Measurements from ENCODE around the gene CD6.
"Not testable (repeated sequence)": the region's sequence is repeated elsewhere in the genome, so short reads cannot be mapped to it uniquely, and the experiment has no call there.

The CD6 gene

GRCh38 chr11:60954421-60954820 lies 17.1 kb upstream of the CD6 start:
- DNase-seq = peak in 1 of 2 experiments; percentile 13

- no peak for DNase-seq
Measured at GRCh38 chr11:60955571-60955970, 15.9 kb upstream of the CD6 start.

- DNase-seq = no peak
Measured at GRCh38 chr11:60957188-60957587, 14.3 kb upstream of the CD6 start.

GRCh38 chr11:60959431-60959830 lies 12.0 kb upstream of the CD6 start:
- DNase-seq = no peak

- DNase-seq = no peak
Measured at GRCh38 chr11:60960405-60960804, 11.1 kb upstream of the CD6 start.

GRCh38 chr11:60964801-60965200 lies 6.7 kb upstream of the CD6 start:
- DNase-seq = no peak

GRCh38 chr11:60966890-60967289 lies 4.6 kb upstream of the CD6 start:
- DNase-seq = no peak

GRCh38 chr11:60968223-60968622 lies 3.3 kb upstream of the CD6 start:
- DNase-seq = no peak

GRCh38 chr11:60970369-60970774 lies 1.1 kb upstream of the CD6 start:
- DNase-seq = peak; percentile 64 to 71

- no peak for DNase-seq
Measured at GRCh38 chr11:60970890-60971289, 590 bp upstream of the CD6 start.

GRCh38 chr11:60972182-60973030 lies 926 bp downstream of the CD6 start:
- DNase-seq = no peak

- no peak for DNase-seq
Measured at GRCh38 chr11:60973699-60974098, 2.2 kb downstream of the CD6 start.

GRCh38 chr11:60974316-60974715 lies 2.8 kb downstream of the CD6 start:
- not testable (repeated sequence) for DNase-seq

- no peak for DNase-seq
Measured at GRCh38 chr11:60974726-60975125, 3.2 kb downstream of the CD6 start.

- no peak for DNase-seq
Measured at GRCh38 chr11:60977224-60977623, 5.7 kb downstream of the CD6 start.

GRCh38 chr11:60977836-60978235 lies 6.4 kb downstream of the CD6 start:
- no peak for DNase-seq

- DNase-seq = peak; percentile 44 to 69
Measured at GRCh38 chr11:60978546-60979380, 7.3 kb downstream of the CD6 start.

- no peak for DNase-seq
Measured at GRCh38 chr11:60981515-60981914, 10.0 kb downstream of the CD6 start.

- no peak for DNase-seq
Measured at GRCh38 chr11:60982184-60982583, 10.7 kb downstream of the CD6 start.

- DNase-seq = no peak
Measured at GRCh38 chr11:60984149-60984548, 12.7 kb downstream of the CD6 start.

- DNase-seq = no peak
Measured at GRCh38 chr11:60984636-60985035, 13.2 kb downstream of the CD6 start.

GRCh38 chr11:60985501-60985900 lies 14.0 kb downstream of the CD6 start:
- no peak for DNase-seq

- no peak for DNase-seq
Measured at GRCh38 chr11:60985991-60986915, 14.8 kb downstream of the CD6 start.
